GM18858 (cell line): Measurements from ENCODE around the gene KATNB1.
"Not testable (repeated sequence)": the region's sequence is repeated elsewhere in the genome, so short reads cannot be mapped to it uniquely, and the experiment has no call there.

Experiments
- ATAC-seq: cut with Tn5 transposase; IDR thresholded peaks from one replicate; pipeline ENCODE4 v1.9.1; 2021; ENCODE audit not compliant: unreplicated experiment

Gene KATNB1

DNA sequence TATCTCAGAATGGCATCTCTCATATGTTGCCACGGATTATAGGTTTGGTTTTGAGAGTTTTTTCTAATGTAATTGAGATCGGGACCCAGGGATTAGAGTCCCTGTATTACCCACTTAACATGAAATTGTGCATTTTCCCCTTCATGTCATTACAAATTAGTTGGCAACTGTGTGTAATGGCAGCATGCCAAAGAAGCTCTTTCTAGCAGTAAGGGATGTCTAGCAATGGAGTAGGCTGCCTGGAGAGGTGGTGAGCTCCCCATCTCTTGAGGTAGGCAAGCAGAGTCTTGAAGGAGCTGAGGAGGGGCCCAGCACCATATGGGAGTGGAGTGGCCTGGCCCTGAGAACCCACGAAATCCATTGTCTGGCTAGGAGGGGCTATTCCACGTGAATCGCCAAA, 10.0 kb upstream of the KATNB1 start:
- no peak for ATAC-seq

DNA sequence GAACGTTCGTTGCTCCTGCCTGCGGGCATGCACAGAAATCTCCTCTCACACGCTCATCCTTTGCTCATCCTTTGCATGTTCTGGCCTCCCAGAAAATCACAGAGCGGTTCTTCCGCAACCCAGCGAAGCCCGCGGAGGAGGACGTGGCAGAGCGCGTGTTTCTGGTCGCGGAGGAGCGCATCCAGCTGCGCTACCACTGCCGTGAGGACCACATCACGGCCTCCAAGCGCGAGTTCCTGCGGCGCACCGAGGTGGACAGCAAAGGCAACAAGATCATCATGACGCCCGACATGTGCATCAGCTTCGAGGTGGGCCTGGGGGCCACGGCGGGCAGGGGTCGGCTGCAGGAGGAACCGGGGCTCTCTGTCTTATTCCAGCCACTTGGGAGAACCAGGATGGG, 9.6 kb upstream of the KATNB1 start:
- ATAC-seq: no peak

DNA sequence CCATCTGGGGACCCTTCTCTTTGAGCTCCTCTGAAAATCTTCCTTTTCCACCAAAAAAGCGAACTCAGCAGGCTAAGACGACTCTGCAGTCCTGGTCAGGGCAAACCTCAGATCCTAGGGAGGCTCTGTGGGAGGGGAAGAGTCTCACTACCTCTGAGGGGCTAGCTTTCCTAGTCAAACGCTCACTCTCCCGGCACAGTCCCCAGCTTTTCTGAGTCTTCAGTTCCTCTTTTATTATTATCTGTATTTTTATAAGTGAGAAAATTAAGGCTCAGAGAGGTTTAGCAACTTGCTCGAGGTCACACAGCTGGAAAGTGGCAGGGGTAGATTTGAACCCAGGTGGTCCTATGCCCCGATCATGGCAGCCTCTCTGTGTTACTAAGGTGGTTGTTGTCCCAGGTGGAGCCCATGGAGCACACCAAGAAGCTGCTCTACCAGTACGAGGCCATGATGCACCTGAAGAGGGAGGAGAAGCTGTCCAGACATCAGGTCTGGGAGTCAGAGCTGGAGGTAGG, 9.1 kb upstream of the KATNB1 start:
- no peak for ATAC-seq

DNA sequence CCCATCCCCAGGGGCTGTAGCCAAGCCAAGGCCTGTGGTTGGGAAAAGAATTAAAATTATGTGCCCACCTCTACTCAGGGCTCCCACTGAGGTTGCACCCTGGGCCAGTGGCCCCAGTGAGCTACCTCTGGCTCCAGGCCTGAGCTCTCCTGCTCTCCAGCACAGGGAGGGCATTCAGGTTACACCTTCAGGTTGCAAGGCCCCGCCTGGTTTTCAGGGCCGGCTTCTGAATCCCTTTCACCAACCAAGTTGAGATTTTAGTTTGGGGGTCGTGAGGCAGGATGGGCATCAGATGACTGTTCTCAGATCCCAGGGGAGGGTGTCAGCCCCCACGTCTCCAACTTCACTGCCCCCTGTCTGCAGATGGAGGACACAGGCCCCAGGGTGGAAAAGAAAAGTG, 8.0 kb upstream of the KATNB1 start:
- ATAC-seq: no peak

DNA sequence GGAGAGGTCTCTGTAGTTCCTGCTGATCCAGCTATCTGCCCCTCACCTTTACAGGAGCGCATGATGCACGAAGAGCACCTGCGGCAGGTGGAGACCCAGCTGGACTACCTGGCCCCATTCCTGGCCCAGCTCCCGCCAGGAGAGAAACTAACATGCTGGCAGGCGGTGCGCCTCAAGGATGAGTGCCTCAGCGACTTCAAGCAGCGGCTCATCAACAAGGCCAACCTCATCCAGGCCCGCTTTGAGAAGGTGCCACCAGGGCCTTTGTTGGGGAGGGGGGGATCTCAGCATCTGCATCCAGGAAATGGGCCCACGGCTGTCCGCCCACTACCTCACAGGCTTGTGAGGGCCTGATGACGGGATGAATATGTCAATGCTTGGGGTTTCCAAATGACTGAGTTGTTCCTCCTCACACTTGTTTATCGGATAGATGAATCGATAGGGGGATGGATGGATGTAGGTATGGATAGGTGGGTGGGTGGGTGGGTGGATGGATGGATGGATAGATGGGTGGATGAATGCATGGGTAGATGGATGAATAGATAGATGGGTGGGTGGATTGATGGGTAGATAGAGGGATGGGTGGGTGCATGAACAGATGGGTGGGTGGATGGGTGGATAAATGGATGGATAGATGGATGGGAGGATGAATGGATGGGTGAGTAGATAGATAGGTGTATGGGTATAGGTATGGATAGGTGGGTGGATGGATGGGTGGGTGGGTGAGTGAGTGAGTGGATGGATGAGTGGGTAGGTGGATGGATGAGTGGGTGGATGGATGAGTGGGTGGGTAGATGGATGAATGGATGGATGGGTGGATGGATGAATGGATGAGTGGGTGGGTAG, 7.0 kb upstream of the KATNB1 start:
- no peak for ATAC-seq

DNA sequence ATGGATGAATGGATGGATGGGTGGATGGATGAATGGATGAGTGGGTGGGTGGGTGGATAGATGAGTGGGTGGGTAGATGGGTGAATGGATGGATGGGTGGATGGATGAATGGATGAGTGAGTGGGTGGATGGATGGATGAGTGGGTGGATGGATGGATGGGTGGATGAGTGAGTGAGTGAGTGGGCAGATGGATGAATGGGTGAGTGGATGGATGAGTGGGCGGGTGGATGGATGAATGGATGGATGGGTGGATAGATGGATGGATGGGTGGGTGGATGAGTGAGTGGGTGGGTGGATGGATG, 6.4 kb upstream of the KATNB1 start:
- ATAC-seq: no peak

DNA sequence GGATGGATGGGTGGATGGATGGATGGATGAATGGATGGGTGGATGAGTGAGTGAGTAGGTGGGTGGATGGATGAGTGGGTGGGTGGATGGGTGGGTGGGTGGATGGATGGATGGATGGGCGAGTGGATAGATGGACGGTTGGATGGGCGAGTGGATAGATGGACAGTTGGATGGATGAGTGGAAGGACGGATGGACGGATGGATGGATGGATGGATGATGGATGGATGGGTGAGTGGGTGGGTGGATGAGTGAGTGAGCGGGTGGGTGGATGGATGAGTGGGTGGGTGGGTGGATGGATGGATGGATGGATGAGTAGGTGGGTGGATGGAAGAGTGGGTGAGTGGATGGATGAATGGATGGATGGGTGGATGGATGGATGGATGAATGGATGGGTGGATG, 5.7 kb upstream of the KATNB1 start:
- not testable (repeated sequence) for ATAC-seq

DNA sequence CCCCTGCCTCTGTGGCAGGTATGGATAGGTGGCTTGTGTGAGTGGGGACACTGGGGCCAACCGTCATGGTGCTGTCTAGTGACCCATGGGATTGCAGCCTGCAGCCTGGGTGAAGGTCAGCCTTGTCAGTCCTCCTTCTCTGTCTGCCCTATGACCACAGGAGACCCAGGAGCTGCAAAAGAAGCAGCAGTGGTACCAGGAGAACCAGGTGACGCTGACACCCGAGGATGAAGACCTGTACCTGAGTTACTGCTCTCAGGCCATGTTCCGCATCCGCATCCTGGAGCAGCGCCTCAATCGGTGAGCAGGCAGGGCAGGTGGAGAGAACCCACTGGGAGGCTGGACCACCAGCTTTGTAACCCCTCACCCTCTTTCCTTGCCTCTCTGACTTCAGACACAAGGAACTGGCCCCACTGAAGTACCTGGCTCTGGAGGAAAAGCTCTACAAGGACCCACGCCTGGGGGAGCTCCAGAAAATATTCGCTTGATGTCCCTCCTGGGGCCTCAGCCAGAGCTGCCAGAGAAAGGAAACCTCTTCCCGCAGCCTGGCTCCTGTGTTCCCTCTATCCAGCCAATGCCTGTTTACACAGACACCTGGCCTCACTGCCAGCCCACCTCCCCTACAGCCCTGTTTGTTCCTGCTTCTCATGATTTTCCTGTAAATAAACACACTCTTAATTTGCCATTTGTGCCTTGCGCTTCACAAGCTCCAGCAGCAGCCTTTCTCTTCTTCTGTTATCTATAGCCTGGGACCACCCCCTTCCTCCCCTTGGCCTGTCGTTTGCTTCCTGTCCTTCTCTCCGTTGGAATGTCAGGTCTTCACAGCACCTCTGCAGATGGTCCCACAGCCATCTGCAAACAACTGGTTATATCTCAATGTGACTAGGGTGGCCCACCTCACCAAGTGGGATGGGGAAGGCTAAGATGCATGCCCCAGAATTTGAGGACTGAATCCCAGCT, 4.5 kb upstream of the KATNB1 start:
- ATAC-seq: no peak

DNA sequence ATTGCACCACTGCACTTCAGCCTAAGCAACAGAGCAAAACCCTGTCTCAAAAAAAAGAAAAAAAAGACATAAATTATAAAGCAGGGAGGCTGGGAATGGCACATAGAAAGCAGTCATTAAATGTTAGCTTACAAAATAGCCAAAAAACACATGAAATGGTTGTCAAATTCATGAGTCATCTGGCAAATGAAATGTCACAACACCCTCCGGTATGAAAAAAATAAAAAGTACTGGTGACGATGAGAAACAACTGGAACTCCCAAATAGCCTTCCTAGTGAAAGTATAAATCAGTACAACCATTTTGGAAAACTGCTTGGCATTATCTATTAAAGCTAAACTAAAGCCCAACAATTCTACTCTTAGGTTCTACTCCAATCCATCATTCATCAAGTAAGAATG, 3.5 kb upstream of the KATNB1 start:
- ATAC-seq: no peak

DNA sequence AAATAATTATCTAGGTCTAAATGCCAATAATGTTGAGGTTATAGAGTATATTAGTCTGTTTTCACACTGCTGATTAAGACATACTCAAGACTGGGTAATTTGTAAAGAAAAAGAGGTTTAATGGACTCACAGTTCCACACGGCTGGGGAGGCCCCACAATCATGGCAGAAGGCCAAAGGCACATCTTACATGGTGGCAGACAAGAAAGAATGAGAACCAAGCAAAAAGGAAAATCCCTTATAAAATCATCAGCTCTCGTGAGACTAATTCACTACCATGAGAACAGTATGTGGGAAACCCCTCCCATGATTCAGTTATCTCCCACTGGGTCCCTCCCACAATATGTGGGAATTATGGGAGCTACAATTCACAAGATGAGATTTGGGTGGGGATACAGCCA, 2.9 kb upstream of the KATNB1 start:
- ATAC-seq: no peak

DNA sequence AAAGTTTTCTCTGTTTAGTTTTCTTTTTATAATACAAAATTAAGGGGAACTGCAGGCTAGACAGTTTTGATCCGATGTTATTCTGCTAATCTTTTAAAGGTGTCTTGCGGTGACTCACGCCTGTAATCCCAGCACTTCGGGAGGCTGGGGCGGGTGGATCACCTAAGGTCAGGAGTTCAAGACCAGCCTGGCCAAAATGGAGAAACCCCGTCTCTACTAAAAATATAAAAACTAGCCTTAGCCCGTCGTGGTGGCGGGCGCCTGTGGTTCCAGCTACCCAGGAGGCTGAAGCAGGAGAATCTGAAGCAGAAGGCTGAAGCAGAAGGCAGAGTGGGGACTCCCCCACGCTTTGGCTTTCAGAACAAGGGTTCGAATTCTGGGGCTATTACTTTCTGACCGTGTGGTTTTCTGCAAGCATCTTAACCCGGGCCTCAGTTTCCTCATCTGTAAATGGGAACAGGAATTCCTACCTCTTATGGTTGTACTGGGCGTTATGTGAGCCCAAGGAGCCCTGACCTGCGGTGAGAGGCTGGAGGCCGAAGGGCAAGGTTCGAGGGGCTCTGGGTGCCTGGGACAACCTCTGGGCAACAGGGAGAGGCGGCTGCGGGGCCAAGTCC, 1.2 kb upstream of the KATNB1 start:
- ATAC-seq: no peak

DNA sequence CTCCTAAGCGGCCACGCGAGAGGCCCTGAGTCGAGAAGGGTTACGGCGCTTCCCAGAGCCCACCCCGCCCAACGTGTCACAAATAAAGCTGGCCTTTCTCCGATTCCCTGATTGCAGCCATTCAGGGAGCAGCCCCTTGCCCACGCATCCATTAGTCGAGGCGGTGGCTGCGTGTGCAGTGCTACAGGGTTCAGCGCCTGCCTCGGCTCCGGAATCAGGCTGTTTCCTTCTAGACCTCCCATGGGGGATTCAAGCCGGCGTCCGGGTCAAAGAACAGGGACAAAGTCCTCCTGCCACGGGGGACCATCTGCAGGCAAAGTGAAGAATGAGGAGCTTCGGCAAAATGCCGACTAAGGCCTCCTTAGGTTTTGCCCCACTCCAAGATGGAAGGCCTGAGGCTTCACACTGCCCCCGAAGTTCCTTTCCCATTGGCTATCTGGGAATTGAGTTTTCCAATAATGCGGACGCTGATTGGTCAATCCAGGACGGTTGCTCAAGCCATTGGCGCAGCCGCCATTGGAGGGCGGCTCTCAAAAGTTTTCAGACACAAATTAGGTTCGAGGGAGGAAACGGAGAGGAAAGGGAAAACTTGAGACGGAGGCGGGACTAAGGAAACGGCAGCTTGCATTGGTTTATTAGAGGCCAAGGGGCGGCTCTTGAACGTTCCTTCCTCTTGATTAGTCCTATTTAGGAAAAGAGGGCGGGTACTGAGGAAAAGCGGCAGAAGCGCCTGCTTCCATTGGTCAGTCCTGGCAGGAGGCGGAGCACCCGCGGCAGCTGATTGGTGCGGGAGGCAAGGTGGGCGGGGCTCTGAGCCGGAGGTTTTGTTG, 430 bp upstream of the KATNB1 start:
- ATAC-seq: peak; percentile 79

DNA sequence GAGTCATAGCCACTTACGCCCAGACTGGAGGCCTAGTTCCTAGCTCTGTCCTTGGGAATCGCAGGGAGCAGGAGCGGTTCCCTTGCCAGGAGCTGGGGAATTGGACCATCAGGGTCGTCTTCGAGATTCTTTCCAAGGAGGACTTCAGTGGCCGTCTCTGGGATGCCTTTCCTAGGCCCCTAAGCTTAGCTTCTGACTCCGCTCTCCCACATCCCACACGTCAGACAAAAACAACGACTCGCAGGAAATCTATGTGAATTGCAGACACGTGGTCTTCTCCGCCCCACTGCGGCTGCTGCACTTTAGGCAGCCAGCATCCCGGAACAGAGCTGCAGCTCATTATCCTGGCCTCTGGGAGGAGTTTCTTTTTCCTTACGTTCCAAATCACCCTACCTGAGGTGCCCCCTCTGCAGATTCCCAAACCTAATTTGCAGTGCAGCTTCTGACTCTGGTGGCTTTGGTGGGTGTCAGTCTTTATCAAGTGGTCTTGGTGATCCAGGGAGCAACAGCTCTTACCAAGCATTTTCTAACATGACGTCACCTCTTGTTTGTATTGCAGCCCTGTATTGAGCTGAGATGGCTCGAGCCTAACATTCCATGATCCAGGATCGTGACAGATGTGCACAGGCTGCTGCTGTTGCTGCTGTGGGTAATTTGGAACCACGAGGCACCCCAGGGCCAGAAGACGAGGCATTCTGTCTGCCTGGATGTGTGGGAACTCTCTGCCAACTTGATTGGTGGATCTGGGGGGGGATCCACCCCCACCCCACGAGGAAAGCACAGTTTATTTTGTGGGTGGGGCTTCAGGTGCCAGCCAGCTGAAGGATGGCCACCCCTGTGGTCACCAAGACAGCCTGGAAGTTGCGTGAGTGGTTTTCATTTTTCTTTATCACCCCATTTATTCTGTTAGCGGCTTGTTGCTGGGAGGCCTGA, 1.1 kb downstream of the KATNB1 start:
- ATAC-seq: no peak

DNA sequence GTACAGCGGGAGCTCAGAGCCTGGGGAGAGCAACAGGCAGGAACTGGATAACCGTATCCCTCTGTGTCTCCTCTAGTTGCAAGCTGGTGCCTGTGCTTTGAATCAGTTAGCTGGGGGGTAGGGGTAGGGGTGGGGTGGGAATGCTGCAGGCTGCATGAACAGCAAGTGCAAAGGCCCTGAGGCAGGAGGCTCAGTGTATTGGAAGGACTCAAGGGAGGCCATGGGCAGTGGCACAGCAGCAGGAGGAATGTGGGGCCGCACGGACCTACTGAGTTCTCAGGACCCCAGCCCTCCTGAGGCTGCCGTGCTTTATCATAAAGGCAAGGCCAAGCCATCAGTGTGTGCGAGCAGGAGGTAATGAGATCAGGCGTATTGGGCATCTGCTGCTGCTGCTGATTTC, 3.3 kb downstream of the KATNB1 start:
- no peak for ATAC-seq

DNA sequence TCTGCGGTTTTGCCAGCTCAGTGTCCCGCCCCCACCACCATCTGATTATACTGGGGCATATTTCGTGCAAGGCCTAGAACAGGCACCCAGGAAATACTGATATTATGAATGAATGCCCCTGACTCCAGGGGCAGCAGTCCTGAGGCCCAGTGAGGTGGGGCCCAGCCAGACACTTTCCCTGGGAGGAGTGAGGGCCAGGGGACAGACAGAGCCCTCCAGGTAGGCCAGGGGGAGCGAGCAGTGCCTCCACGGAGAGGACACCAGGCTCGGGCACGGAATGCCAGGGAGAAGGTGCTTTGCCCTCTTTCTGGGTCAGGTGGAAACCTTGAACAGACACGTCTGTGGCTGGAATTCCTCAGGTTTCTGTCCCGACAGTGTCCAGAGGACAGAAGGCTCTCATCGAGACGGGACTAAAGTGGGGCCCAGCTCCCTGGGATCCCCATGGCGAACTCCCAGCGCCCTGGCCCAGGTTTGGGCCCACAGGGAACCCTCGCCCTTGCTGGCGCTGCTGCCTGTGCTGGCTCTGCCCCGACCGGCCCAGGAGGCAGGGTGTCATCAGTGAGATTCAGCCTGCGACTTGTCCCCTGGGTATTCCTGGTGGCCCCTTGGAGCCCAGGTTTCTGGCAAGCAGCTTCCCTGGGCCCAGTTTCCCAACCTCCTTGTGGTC, 4.3 kb downstream of the KATNB1 start:
- ATAC-seq: no peak

DNA sequence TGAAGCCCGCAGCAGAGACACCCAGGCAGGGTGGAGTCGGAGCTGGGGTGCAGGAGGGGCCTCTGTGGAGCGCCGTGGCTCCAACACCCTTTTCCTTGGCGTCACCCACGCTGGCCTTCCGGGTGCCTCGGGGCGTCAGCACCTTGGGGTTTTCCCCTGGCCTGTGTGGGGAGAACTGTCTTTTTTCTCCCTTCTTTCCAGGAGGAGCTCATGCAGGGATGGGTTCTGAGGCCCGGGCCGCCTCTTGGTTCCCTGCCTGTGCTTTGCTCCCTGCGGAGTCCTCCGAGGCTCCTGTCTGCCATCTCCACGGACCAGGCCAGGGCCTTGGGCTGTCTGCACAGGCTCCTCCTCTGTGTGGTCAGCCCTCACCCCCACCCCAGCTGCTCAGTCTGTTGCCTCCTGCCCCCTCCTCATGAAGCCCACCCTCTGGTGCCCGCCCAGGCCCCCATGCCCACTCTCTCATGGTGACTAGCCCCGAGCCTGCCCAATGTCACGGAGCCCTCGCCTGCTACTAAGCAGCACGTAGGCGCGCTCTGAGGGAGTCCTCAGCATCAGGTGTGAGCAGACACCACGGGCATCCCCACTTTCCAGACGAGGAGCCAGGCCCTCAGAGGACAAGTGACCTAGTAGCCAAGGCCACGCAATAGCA, 5.0 kb downstream of the KATNB1 start:
- ATAC-seq: no peak

DNA sequence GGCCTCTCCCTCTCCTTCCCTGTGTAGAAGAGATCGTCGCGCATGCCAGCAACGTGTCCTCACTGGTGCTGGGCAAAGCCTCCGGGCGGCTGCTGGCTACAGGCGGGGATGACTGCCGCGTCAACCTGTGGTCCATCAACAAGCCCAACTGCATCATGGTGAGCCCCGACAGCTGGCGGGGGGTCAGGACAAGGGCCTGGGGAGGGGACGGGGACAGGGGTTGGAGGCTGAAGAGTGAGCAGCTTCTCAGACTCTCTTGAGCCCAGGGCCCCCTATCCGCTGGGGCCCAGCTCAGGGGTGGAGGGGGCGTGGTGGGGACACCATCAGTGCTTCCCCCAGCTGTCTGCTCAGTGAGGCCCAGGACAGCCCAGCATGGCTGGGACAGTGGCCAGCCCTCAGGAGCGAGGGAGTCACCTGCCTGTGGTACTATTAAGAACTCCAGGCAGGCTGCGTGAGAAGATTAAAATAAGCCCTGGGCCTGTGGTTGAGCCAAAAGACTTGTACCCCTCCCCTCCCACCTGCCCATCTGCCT, 6.2 kb downstream of the KATNB1 start:
- ATAC-seq: no peak

DNA sequence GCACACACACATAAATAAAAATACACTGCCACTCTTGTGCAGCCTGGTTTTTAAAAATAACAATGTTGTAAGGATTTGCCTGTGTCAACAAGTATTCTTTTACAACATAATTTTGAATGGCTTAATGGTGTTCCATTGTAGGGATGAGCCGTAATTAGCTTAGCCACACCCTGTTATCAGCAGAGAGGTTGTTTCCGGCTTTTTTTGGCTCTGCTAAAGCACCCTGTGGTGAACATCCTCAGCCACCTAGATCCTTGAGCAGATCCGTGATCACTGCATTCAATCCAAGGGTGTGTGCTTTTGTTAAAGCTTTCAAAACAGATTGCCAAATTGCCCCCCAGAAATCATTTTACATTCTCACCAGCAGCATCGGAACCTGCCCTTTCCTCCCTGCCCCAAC, 7.0 kb downstream of the KATNB1 start:
- ATAC-seq: no peak
